HepG2 (cell line): ENCODE results near the gene RPS15A. TPM values are rescaled to one million over a fixed set of nuclear protein-coding genes. Genes with fewer than 3 reads are reported as not detected.

Experiments
- HHEX ChIP-seq: IDR thresholded peaks from 2 replicates; pipeline ENCODE4 v1.6.1; 2016; ENCODE audit warnings: control low read depth
- HOXD1 ChIP-seq: sonication (generic); formaldehyde crosslinking; IDR thresholded peaks from 2 replicates; pipeline ENCODE4 v1.5.0; 2020; ENCODE audit warnings: missing genetic modification reagents
- KDM3A ChIP-seq: IDR thresholded peaks from 2 replicates; pipeline ENCODE4 v1.6.1; 2018; ENCODE audit warnings: low read depth, missing compliant biosample characterization
- KLF9 ChIP-seq: IDR thresholded peaks from 2 replicates; pipeline ENCODE4 v1.6.1; 2016; ENCODE audit warnings: low read depth
- MAFF ChIP-seq: IDR thresholded peaks from 2 replicates; pipeline ENCODE4 v1.6.1; 2011; ENCODE audit warnings: low read depth, low read length, improper control_type of control experiment
- MXD1 ChIP-seq: sonication (generic); formaldehyde crosslinking; IDR thresholded peaks from 2 replicates; pipeline ENCODE4 v1.4.0; 2020; ENCODE audit warnings: mild to moderate bottlenecking, missing genetic modification reagents
- NFE2 ChIP-seq: sonication (generic); formaldehyde crosslinking; IDR thresholded peaks from 2 replicates; pipeline ENCODE4 v1.4.0; 2020; ENCODE audit warnings: missing genetic modification reagents
- NR3C1 ChIP-seq: sonication (generic); formaldehyde crosslinking; IDR thresholded peaks from 2 replicates; pipeline ENCODE4 v1.4.0; 2020; ENCODE audit warnings: missing genetic modification reagents
- SALL2 ChIP-seq: sonication (generic); formaldehyde crosslinking; IDR thresholded peaks from 2 replicates; pipeline ENCODE4 v1.8.1; 2023; ENCODE audit warnings: mild to moderate bottlenecking, missing genetic modification reagents, inconsistent platforms
- SMC3 ChIP-seq: IDR thresholded peaks from 2 replicates; pipeline ENCODE4 v1.6.1; 2011; ENCODE audit warnings: low read length, improper control_type of control experiment
- ZHX1 ChIP-seq: sonication (generic); formaldehyde crosslinking; IDR thresholded peaks from 2 replicates; pipeline ENCODE4 v1.8.1; 2022; ENCODE audit warnings: low read depth, mild to moderate bottlenecking, missing genetic modification reagents
- ZNF407 ChIP-seq: sonication (generic); formaldehyde crosslinking; IDR thresholded peaks from one replicate; pipeline ENCODE4 v1.5.1; 2020; ENCODE audit warnings: mild to moderate bottlenecking, missing genetic modification reagents; ENCODE audit errors: not compliant biosample characterization
- ZNF546 ChIP-seq: sonication (generic); formaldehyde crosslinking; conservative IDR thresholded peaks from 2 replicates; pipeline ENCODE4 v1.8.1; 2023; ENCODE audit warnings: mild to moderate bottlenecking, missing genetic modification reagents
- ZNF576 ChIP-seq: sonication (generic); formaldehyde crosslinking; IDR thresholded peaks from 2 replicates; pipeline ENCODE4 v1.4.0; 2020; ENCODE audit warnings: mild to moderate bottlenecking, missing genetic modification reagents
- ZNF784 ChIP-seq: sonication (generic); formaldehyde crosslinking; IDR thresholded peaks from 2 replicates; pipeline ENCODE4 v1.5.1; 2020; ENCODE audit warnings: missing genetic modification reagents, mild to moderate bottlenecking, borderline replicate concordance
- ZSCAN29 ChIP-seq: sonication (generic); formaldehyde crosslinking; conservative IDR thresholded peaks from 2 replicates; pipeline ENCODE4 v1.4.0; 2020; ENCODE audit warnings: mild to moderate bottlenecking, missing genetic modification reagents
- polyA plus RNA-seq, 8 experiments: library from polyadenylated mRNA; depleted of rRNA in 3 of 8; stranded (reverse) in 7 of 8; unstranded in 1 of 8; fragments of >200 nt; fragmentation: Illumina TruSeq in 4 of 8; extraction: Trizol in 4 of 8; gene quantifications; 2 replicates each; pipeline versions ENCODE4 v1.2.1 to v1.2.3, GENCODE V29; 2011 to 2016; ENCODE audit warnings: low read depth in 4 of 8, missing spikeins in 1 of 8, mixed read lengths in 1 of 8; ENCODE audit not compliant: insufficient read depth in 1 of 8
- total RNA-seq, 5 experiments: library from RNA; depleted of rRNA; stranded (reverse); fragments of >200 nt; fragmentation: Illumina TruSeq; extraction: Trizol; gene quantifications; 2 replicates each; pipeline ENCODE4 v1.2.3, GENCODE V29; 2016; ENCODE audit warnings: low read depth in 1 of 5

The RPS15A gene
- total and polyA plus RNA-seq, 2 of the 13 experiments (the other 11 are each of a cell fraction or from before 2014, with no cell fraction given) = 5,489 to 9,457 TPM

- TF ChIP-seq ZNF407 (CRISPR knock-in tag) = peak; percentile 94
- peak; percentile 98 for TF ChIP-seq SALL2 (CRISPR knock-in tag)
- TF ChIP-seq HOXD1 (CRISPR knock-in tag) = peak; percentile 91
- TF ChIP-seq ZNF546 (CRISPR knock-in tag) = peak; percentile 98
- no peak for TF ChIP-seq NR3C1 (CRISPR knock-in tag)
- TF ChIP-seq ZSCAN29 (CRISPR knock-in tag) = peak; percentile 96
- peak; percentile 14; the same call in 1 of the 2 replicates for TF ChIP-seq NFE2 (CRISPR knock-in tag)
- peak; percentile 99 for TF ChIP-seq KDM3A
- TF ChIP-seq ZNF576 = peak; percentile 67; the same call in 1 of the 2 replicates
- TF ChIP-seq SMC3 = peak; percentile 35; the same call in 1 of the 2 replicates
- TF ChIP-seq ZHX1 (CRISPR knock-in tag) = peak; percentile 96
- peak; percentile 89 for TF ChIP-seq MXD1 (CRISPR knock-in tag)
- no peak; the same call in 1 of the 2 replicates for TF ChIP-seq HHEX (CRISPR knock-in tag)
- TF ChIP-seq ZNF784 (CRISPR knock-in tag) = peak; percentile 90
- peak; percentile 23; the same call in 1 of the 2 replicates for TF ChIP-seq MAFF
- TF ChIP-seq KLF9 = peak; percentile 98
Observed at GRCh38 chr16:18801145-18801972, 11.2 kb upstream of the RPS15A start, which contains the start of gene ARL6IP1 (continued).
